Measurements from ENCODE around the gene ASB12.

ASB12 gene

GRCh38 chrX:64205441-64205734 lies 25.0 kb downstream of the ASB12 start, which contains the start of gene AMER1:
Gene AMER1, minus strand, starts transcription at chrX:64205708. Its CDS starts 12,422 bp downstream, at chrX:64193286.
- TF ChIP-seq CTCF (IDR thresholded peaks at IDR 0.05; ENCODE audit: low read depth, low read length), result no peak
- DNase-seq (ENCODE audit: extremely low read depth, low read depth), result no peak

GRCh38 chrX:64204701-64205440 lies 25.5 kb downstream of the ASB12 start:
- TF ChIP-seq CTCF (IDR thresholded peaks at IDR 0.05; ENCODE audit: low read depth, low read length), result no peak
- no peak for DNase-seq (ENCODE audit: extremely low read depth, low read depth)

- no peak for DNase-seq (ENCODE audit: extremely low read depth, low read depth)
- no peak for TF ChIP-seq CTCF (IDR thresholded peaks at IDR 0.05; ENCODE audit: low read depth, low read length)
Measured at GRCh38 chrX:64204252-64204651, 26.2 kb downstream of the ASB12 start.

- DNase-seq (ENCODE audit: extremely low read depth, low read depth), result no peak
- TF ChIP-seq CTCF (IDR thresholded peaks at IDR 0.05; ENCODE audit: low read depth, low read length), result no peak
Measured at GRCh38 chrX:64202808-64203325, 27.5 kb downstream of the ASB12 start.

- no peak for DNase-seq (ENCODE audit: extremely low read depth, low read depth)
- no peak for TF ChIP-seq CTCF (IDR thresholded peaks at IDR 0.05; ENCODE audit: low read depth, low read length)
Measured at GRCh38 chrX:64198036-64198435, 32.4 kb downstream of the ASB12 start.

GRCh38 chrX:64196606-64197005 lies 33.8 kb downstream of the ASB12 start:
- no peak for DNase-seq (ENCODE audit: extremely low read depth, low read depth)
- TF ChIP-seq CTCF (IDR thresholded peaks at IDR 0.05; ENCODE audit: low read depth, low read length), result no peak

GRCh38 chrX:64195862-64196261 lies 34.5 kb downstream of the ASB12 start:
- TF ChIP-seq CTCF (IDR thresholded peaks at IDR 0.05; ENCODE audit: low read depth, low read length), result no peak
- DNase-seq (ENCODE audit: extremely low read depth, low read depth), result no peak
